ENCODE results near the gene APBB2.
A peak's percentile ranks its signal among the peaks of the same experiment; 100 is the strongest.

APBB2 gene

GRCh38 chr4:40843696-40844095, 370.6 kb downstream of the APBB2 start:
- ATAC-seq (peak; percentile 71), DNase-seq (ENCODE audit: low spot score in 2 of 2) (peak in 1 of 2 donors; percentile 57)
- no peaks in the 10 kb centered on the region for H3K9me3 Mint-ChIP-seq
- H3K36me3 Mint-ChIP-seq, result no peaks in the 10 kb centered on the region
- no peak overlapping the region for H3K4me3 Mint-ChIP-seq
- H3K27ac Mint-ChIP-seq, result no peak overlapping the region
- H3K4me1 Mint-ChIP-seq, result peaks cover 6% of the 10 kb centered on the region

DNA sequence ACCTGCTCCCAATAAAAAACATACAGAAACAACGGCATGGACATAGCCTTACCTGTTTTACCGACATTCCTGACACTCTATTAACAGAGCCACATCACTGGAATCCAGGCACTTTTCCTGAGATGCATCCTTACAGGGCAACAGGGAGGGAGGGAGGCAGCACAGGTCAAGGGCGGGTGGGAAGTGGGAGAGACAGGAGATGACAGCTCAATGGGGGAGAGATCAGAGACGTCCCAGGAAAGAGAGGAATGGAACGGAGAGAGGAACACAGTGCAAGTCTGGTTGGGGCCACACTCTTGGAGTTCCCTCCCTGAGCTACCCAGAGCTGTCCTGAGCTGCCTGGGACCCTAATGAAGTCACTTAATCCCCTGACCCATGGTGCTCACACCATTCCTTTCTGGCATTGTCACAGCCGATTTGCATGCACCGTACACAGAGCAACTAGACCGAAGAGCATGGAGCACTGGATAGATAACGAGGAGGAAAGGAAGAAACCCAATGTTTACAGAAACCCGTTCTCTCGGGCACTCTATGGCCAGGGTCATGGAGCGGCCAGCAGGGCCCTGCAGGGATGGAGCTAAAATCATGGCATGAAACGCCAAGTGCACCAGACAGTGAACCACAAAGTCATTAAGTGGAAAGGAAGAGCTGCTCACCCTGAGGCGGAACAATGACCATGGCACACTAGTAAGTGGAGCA, 371.5 kb downstream of the APBB2 start:
- no peaks in the 10 kb centered on the region for H3K9me3 Mint-ChIP-seq
- ATAC-seq, result no peak
- H3K36me3 Mint-ChIP-seq, result no peaks in the 10 kb centered on the region
- no peak for DNase-seq (ENCODE audit: low spot score in 2 of 2)
- H3K4me1 Mint-ChIP-seq, result peaks cover 6% of the 10 kb centered on the region
- no peak overlapping the region for H3K4me3 Mint-ChIP-seq
- no peak overlapping the region for H3K27ac Mint-ChIP-seq

GRCh38 chr4:40842318-40842717, 372.0 kb downstream of the APBB2 start:
- Mint-ChIP-seq H3K36me3 (no peaks in the 10 kb centered on the region), H3K27ac (no peak overlapping the region), H3K4me3 (no peak overlapping the region), H3K9me3 (no peaks in the 10 kb centered on the region), H3K4me1 (peaks cover 6% of the 10 kb centered on the region)
- DNase-seq (ENCODE audit: low spot score in 2 of 2), result no peak
- no peak for ATAC-seq

- Mint-ChIP-seq H3K4me3 (no peak overlapping the region), H3K9me3 (no peaks in the 10 kb centered on the region), H3K27ac (no peak overlapping the region), H3K4me1 (peaks cover 6% of the 10 kb centered on the region), H3K36me3 (no peaks in the 10 kb centered on the region)
- ATAC-seq, result peak; percentile 77
- DNase-seq (ENCODE audit: low spot score in 2 of 2), result peak; percentile 44 to 81
Measured at GRCh38 chr4:40840985-40841571, 373.3 kb downstream of the APBB2 start.

GRCh38 chr4:40840255-40840984, 373.9 kb downstream of the APBB2 start:
- Mint-ChIP-seq H3K9me3 (no peaks in the 10 kb centered on the region), H3K4me3 (no peak overlapping the region), H3K4me1 (peaks cover 6% of the 10 kb centered on the region), H3K36me3 (no peaks in the 10 kb centered on the region), H3K27ac (no peak overlapping the region)
- DNase-seq (ENCODE audit: low spot score in 2 of 2), result no peak
- ATAC-seq, result no peak

GRCh38 chr4:40838742-40839141, 375.6 kb downstream of the APBB2 start:
- no peaks in the 10 kb centered on the region for H3K9me3 Mint-ChIP-seq
- no peaks in the 10 kb centered on the region for H3K36me3 Mint-ChIP-seq
- H3K27ac Mint-ChIP-seq, result no peak overlapping the region
- ATAC-seq (no peak), DNase-seq (ENCODE audit: low spot score in 2 of 2) (no peak)
- H3K4me3 Mint-ChIP-seq, result no peak overlapping the region
- H3K4me1 Mint-ChIP-seq, result peaks cover 6% of the 10 kb centered on the region

DNA sequence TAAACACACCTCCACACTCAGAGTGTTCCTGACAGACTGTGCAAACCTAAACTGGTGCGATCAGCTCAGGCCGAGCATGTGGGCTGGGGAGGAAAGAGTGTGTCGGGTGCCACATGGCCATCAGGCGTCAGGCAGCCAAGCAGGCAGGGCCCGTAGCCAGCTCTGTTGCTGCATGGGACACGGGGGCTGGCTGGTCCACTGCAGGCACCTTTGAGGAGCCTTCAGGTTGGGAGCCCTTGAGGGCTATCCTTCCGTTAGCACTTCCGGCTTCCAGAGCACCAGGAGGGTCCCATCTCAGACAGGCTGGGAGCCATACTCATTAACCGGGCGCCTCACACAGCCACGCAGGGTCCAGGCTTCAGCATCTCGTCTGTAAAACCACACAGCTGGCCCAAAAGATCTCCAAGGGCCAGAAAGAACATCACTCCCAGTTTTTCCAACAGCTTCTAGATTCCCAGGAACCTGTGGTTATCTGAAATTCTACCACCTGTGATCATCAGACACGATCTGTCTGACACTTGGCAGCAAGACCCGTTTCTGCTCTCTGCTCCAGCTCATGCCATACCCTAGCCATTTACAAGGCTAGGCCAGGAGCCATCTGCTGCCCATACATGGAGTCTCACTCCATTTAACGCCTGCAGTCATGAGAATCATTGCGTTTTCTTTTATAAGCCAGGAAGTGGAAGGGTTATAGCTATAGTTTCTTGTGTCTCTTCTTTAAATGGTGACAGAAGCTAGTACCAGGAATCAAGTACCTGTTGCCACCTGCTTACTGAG, 377.1 kb downstream of the APBB2 start:
- H3K36me3 Mint-ChIP-seq, result no peaks in the 10 kb centered on the region
- H3K27ac Mint-ChIP-seq, result no peak overlapping the region
- DNase-seq (ENCODE audit: low spot score in 2 of 2) (no peak), ATAC-seq (peak; percentile 5)
- H3K4me1 Mint-ChIP-seq, result peaks cover 6% of the 10 kb centered on the region
- H3K4me3 Mint-ChIP-seq, result no peak overlapping the region
- H3K9me3 Mint-ChIP-seq, result no peaks in the 10 kb centered on the region

GRCh38 chr4:40833212-40833611, 381.1 kb downstream of the APBB2 start:
- Mint-ChIP-seq H3K9me3 (no peaks in the 10 kb centered on the region), H3K4me1 (no peaks in the 10 kb centered on the region), H3K27ac (no peak overlapping the region), H3K36me3 (no peaks in the 10 kb centered on the region), H3K4me3 (no peak overlapping the region)
- ATAC-seq, result no peak
- no peak for DNase-seq (ENCODE audit: low spot score in 2 of 2)

DNA sequence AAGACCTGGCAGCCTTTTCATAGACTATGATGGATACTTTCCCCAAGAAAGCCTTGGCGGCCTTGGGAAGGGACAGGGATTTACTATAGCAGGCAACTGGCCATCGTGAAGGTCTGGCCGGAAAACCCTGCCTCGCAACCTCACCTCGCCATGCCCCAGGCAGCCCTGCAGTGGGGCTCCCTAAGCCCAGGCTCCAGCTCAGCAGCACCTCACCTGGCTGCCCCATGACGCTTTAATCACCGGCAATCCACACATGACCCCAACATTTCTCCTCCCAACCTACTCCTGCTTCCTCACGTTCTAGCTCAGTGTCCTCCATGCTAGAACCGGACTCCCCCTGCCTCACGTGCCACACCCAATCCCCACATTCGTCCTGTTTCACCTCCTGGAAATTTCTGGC, 382.2 kb downstream of the APBB2 start:
- H3K27ac Mint-ChIP-seq, result no peak overlapping the region
- ATAC-seq (no peak), DNase-seq (ENCODE audit: low spot score in 2 of 2) (no peak)
- no peaks in the 10 kb centered on the region for H3K36me3 Mint-ChIP-seq
- no peaks in the 10 kb centered on the region for H3K4me1 Mint-ChIP-seq
- peaks cover 4% of the 10 kb centered on the region for H3K9me3 Mint-ChIP-seq
- no peak overlapping the region for H3K4me3 Mint-ChIP-seq

DNA sequence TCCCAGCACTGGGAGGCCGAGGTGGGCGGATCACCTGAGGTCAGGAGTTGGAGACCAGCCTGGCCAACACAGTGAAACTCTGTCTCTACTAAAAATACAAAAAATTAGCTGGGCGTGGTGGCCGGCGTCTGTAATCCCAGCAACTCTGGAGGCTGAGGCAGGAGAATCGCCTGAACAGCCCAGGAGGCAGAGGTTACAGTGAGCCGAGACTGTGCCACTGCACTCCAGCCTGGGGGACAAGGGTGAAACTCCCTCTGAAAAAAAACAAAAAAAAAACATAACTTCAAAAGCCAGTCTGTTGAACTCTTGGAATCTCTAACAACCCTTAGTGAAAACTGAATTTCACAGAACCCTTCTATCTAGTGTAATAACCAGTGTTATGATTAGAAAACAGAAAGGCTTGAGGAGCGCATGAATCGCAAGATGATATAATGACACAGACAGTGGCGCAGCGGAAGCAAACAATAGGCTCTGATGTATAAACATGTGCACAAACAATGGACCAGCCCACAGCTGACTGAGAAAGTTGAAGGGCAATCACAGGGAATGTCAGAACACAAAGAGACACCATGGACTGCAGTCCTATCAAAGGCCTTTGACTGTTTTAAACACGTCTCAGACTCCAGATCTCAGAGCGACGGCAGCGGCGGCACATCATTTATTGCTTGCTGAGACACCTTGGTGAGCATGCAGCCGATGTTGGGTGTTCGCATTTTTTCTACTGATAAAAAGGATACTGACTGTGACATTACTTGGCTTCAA, 383.0 kb downstream of the APBB2 start:
- DNase-seq (ENCODE audit: low spot score in 2 of 2), result no peak
- H3K36me3 Mint-ChIP-seq, result no peaks in the 10 kb centered on the region
- H3K4me1 Mint-ChIP-seq, result no peaks in the 10 kb centered on the region
- H3K9me3 Mint-ChIP-seq, result peaks cover 4% of the 10 kb centered on the region
- no peak for ATAC-seq
- no peak overlapping the region for H3K27ac Mint-ChIP-seq
- H3K4me3 Mint-ChIP-seq, result no peak overlapping the region

DNA sequence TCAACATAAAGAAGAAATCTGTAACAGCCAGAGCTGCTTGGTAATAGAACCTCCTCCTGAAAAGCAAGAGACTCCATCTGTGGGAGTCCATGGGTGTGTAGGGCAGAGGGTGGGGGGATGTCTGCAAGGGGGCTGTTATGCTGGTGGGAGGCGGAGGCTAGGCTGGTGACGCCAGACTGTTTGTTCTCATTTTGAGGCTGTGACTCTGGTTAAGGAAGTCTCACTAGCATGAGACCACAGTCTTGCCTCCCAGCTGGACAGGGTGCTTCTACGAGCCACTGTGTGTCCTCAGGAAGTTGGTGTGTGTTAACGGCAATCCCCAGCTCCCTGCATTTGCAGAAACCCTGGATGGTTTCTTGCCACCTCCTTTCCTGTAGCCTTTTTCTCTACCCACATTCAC, 384.8 kb downstream of the APBB2 start:
- no peaks in the 10 kb centered on the region for H3K4me1 Mint-ChIP-seq
- no peak overlapping the region for H3K4me3 Mint-ChIP-seq
- H3K9me3 Mint-ChIP-seq, result peaks cover 4% of the 10 kb centered on the region
- H3K27ac Mint-ChIP-seq, result no peak overlapping the region
- DNase-seq (ENCODE audit: low spot score in 2 of 2), result no peak
- no peak for ATAC-seq
- H3K36me3 Mint-ChIP-seq, result no peaks in the 10 kb centered on the region

DNA sequence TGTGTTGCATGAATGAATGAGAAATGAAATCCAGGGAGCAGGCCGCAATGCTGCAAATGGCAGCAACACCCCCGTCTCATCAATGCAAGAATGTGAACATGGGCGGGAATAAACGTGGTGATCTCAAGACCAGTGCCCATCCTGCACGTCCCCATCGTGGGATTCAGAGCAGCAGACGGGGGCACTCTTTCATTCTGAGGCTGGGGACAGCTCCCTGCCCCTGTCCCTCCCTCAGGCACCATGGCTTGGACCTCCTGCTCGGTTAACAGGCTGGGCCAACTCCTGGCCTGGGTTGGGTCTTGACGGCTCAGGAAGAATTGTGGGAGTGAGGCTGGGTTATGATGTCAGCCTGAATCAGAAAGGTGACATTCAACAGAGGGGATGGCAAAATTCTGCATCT, 385.7 kb downstream of the APBB2 start:
- no peaks in the 10 kb centered on the region for H3K36me3 Mint-ChIP-seq
- ATAC-seq, result no peak
- no peaks in the 10 kb centered on the region for H3K4me1 Mint-ChIP-seq
- no peak overlapping the region for H3K27ac Mint-ChIP-seq
- DNase-seq (ENCODE audit: low spot score in 2 of 2), result no peak
- peaks cover 4% of the 10 kb centered on the region for H3K9me3 Mint-ChIP-seq
- H3K4me3 Mint-ChIP-seq, result no peak overlapping the region

DNA sequence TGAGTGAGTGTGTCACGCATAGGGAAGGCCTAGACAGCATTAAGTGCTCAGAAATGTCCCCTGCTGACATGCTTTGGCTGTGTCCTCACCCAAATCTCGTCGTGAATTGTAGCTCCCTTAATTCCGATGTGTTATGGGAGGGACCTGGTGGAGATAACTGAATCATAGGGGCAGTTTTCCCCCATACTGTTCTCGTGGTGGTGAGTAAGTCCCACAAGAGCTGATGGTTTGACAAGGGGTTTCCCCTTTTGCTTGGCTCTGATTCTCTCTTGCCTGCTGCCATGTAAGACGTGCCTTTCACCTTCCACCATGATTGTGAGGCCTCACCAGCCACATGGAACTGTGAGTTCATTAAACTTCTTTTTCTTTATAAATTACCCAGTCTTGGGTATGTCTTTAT, 386.6 kb downstream of the APBB2 start:
- Mint-ChIP-seq H3K4me3 (no peak overlapping the region), H3K36me3 (no peaks in the 10 kb centered on the region), H3K9me3 (peaks cover 4% of the 10 kb centered on the region), H3K4me1 (no peaks in the 10 kb centered on the region), H3K27ac (no peak overlapping the region)
- DNase-seq (ENCODE audit: low spot score in 2 of 2) (no peak), ATAC-seq (no peak)

DNA sequence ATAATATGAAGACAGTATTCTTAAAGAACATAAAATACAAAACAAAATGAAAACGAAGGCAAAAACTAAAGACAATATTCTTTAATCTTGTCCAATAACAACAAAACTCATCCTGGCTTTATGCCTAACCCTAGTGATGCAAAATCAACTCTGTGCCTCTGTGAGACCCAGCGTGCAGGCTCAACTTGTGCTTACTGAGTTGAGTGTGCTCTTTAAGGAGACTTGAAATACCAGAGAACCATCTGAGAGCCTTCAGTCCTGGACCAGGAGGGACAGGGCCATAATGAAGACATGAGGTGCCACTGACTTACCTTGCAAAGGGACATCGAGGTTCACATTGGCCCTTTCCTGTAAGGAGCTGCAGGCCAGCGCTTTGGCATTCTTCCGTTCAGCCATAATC, 387.5 kb downstream of the APBB2 start:
- Mint-ChIP-seq H3K27ac (no peak overlapping the region), H3K4me3 (no peak overlapping the region), H3K9me3 (peaks cover 4% of the 10 kb centered on the region), H3K4me1 (no peaks in the 10 kb centered on the region), H3K36me3 (no peaks in the 10 kb centered on the region)
- ATAC-seq, result no peak
- DNase-seq (ENCODE audit: low spot score in 2 of 2), result no peak
